Right lobe of liver (tissue), 4 donors: ENCODE data around the gene DRC7.

Source experiments
- POLR2A ChIP-seq: fragments of 450-650 bp; IDR thresholded peaks from one replicate; pipeline ENCODE4 v1.6.1; 2017; ENCODE audit warnings: antibody characterized with exemption, mild to moderate bottlenecking
- TF ChIP-seq, protein P1 (sequence below), 4 donors: fragments of 200-600 bp in 3 of 4; fragments of 450-650 bp in 1 of 4; IDR thresholded peaks; one replicate each; pipeline versions ENCODE4 v1.5.1 to v1.8.0; 2016 to 2022; ENCODE audit warnings: antibody characterized with exemption in 4 of 4, mild to moderate bottlenecking in 2 of 4
- donor health status: DM: no; HTN: no; CAD: no.
- donor health status: DM: no; HTN: no; CAD: no.
- donor health status: DM: no; HTN: yes; CAD: no.

DNA sequence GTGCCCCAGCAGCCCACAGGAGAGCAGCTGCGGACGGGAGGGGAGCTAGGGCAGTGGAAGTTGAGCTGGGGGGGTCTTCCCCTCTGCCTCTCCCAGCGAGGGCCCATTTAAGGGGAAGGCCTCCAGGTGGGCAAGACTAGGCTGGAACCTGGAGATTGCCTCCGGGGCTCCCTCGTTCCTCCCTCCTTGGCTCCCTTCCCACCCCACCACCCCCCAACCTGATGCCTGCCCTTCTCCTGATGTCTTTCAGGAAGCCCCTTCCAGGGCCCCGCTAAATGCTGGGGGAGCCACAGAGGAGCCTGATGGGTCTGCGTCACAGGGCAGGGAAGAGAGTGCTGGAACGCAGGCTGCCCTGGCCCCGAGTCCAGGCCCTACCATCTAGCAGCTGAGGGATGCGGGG lies 49.4 kb upstream of the DRC7 start:
- TF ChIP-seq, protein P1, sequence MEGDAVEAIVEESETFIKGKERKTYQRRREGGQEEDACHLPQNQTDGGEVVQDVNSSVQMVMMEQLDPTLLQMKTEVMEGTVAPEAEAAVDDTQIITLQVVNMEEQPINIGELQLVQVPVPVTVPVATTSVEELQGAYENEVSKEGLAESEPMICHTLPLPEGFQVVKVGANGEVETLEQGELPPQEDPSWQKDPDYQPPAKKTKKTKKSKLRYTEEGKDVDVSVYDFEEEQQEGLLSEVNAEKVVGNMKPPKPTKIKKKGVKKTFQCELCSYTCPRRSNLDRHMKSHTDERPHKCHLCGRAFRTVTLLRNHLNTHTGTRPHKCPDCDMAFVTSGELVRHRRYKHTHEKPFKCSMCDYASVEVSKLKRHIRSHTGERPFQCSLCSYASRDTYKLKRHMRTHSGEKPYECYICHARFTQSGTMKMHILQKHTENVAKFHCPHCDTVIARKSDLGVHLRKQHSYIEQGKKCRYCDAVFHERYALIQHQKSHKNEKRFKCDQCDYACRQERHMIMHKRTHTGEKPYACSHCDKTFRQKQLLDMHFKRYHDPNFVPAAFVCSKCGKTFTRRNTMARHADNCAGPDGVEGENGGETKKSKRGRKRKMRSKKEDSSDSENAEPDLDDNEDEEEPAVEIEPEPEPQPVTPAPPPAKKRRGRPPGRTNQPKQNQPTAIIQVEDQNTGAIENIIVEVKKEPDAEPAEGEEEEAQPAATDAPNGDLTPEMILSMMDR (IDR thresholded peaks at IDR 0.05): no peak
- TF ChIP-seq POLR2A: no peak
